Measurements from ENCODE around the gene NETO2. TPM values are rescaled to one million over a fixed set of nuclear protein-coding genes. Genes with fewer than 3 reads are reported as not detected.

Gene NETO2
- total and polyA plus RNA-seq, 2 of the 13 experiments (the other 11 are each of a cell fraction or from before 2014, with no cell fraction given): 8.2 to 13.5 TPM

DNA sequence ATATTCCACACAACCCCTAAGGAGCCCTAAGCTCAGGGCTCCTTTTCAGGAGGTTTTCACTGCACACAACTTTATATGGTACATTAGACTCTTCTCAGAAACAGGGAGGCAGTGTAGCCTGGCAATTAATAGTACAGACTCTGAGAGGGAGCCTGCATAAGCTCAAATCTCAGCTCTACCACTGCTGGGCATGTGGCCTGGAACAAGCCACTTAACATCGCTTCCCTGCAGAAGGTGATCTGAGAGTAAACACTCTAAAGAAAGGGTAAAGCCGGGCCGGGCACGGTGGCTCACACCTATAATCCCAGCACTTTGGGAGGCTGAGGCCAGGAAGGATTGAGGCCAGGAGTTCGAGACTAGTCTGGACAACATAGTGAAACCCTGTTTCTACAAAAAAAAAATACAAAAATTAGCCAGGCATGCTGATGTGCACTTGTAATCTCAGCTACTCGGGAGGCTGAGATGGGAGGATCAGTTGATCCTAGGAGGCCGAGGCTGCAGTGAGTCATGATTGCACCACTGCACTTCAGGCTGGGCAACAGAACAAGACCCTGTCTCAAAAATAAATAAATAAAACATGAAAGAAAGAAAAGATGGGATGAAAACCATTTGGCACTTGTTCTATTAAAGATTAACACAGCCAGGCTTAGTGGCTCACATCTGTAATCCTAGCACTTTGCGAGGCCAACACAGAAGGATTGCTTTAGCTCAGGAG, 99.6 kb downstream of the NETO2 start (continued):
- TF ChIP-seq, protein P1, sequence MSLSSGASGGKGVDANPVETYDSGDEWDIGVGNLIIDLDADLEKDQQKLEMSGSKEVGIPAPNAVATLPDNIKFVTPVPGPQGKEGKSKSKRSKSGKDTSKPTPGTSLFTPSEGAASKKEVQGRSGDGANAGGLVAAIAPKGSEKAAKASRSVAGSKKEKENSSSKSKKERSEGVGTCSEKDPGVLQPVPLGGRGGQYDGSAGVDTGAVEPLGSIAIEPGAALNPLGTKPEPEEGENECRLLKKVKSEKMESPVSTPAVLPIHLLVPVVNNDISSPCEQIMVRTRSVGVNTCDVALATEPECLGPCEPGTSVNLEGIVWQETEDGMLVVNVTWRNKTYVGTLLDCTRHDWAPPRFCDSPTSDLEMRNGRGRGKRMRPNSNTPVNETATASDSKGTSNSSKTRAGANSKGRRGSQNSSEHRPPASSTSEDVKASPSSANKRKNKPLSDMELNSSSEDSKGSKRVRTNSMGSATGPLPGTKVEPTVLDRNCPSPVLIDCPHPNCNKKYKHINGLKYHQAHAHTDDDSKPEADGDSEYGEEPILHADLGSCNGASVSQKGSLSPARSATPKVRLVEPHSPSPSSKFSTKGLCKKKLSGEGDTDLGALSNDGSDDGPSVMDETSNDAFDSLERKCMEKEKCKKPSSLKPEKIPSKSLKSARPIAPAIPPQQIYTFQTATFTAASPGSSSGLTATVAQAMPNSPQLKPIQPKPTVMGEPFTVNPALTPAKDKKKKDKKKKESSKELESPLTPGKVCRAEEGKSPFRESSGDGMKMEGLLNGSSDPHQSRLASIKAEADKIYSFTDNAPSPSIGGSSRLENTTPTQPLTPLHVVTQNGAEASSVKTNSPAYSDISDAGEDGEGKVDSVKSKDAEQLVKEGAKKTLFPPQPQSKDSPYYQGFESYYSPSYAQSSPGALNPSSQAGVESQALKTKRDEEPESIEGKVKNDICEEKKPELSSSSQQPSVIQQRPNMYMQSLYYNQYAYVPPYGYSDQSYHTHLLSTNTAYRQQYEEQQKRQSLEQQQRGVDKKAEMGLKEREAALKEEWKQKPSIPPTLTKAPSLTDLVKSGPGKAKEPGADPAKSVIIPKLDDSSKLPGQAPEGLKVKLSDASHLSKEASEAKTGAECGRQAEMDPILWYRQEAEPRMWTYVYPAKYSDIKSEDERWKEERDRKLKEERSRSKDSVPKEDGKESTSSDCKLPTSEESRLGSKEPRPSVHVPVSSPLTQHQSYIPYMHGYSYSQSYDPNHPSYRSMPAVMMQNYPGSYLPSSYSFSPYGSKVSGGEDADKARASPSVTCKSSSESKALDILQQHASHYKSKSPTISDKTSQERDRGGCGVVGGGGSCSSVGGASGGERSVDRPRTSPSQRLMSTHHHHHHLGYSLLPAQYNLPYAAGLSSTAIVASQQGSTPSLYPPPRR (CRISPR knock-in tag; IDR thresholded peaks at IDR 0.05; ENCODE audit: borderline replicate concordance): no peak
- TF ChIP-seq, protein P2, sequence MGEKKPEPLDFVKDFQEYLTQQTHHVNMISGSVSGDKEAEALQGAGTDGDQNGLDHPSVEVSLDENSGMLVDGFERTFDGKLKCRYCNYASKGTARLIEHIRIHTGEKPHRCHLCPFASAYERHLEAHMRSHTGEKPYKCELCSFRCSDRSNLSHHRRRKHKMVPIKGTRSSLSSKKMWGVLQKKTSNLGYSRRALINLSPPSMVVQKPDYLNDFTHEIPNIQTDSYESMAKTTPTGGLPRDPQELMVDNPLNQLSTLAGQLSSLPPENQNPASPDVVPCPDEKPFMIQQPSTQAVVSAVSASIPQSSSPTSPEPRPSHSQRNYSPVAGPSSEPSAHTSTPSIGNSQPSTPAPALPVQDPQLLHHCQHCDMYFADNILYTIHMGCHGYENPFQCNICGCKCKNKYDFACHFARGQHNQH (CRISPR knock-in tag; IDR thresholded peaks at IDR 0.05): no peak
- TF ChIP-seq KDM2A (CRISPR knock-in tag; IDR thresholded peaks at IDR 0.05; ENCODE audit: borderline replicate concordance, low read depth) (no peak), ZNF121 (CRISPR knock-in tag; IDR thresholded peaks at IDR 0.05) (peak; percentile 68; the same call in 1 of the 2 replicates), ZNF550 (CRISPR knock-in tag; IDR thresholded peaks at IDR 0.05; ENCODE audit: borderline replicate concordance) (no peak), FOSL2 (CRISPR knock-in tag; IDR thresholded peaks at IDR 0.05) (peak; percentile 82)
- TF ChIP-seq, protein P3, sequence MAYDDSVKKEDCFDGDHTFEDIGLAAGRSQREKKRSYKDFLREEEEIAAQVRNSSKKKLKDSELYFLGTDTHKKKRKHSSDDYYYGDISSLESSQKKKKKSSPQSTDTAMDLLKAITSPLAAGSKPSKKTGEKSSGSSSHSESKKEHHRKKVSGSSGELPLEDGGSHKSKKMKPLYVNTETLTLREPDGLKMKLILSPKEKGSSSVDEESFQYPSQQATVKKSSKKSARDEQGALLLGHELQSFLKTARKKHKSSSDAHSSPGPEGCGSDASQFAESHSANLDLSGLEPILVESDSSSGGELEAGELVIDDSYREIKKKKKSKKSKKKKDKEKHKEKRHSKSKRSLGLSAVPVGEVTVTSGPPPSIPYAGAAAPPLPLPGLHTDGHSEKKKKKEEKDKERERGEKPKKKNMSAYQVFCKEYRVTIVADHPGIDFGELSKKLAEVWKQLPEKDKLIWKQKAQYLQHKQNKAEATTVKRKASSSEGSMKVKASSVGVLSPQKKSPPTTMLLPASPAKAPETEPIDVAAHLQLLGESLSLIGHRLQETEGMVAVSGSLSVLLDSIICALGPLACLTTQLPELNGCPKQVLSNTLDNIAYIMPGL (CRISPR knock-in tag; IDR thresholded peaks at IDR 0.05; ENCODE audit: borderline replicate concordance in 1 of 2, low read depth in 1 of 2): no peak
- TF ChIP-seq, protein P4, sequence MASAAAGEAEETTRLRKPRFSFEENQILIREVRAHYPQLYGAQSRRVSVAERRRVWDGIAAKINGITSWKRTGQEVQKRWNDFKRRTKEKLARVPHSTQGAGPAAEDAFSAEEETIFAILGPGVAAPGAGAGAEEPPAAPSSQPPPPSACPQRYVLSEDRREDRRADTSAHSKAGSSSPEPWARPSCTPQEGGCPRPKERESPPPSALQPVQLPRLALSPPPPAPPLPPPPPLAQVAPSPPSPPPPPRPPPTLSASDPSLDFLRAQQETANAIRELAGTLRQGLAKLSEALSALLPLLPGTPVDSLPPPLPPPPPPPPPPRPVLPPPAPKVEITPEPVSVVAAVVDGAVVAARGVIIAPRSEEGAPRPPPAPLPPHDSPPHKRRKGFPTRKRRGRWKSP (CRISPR knock-in tag; IDR thresholded peaks at IDR 0.05): no peak
- TF ChIP-seq, protein P5, sequence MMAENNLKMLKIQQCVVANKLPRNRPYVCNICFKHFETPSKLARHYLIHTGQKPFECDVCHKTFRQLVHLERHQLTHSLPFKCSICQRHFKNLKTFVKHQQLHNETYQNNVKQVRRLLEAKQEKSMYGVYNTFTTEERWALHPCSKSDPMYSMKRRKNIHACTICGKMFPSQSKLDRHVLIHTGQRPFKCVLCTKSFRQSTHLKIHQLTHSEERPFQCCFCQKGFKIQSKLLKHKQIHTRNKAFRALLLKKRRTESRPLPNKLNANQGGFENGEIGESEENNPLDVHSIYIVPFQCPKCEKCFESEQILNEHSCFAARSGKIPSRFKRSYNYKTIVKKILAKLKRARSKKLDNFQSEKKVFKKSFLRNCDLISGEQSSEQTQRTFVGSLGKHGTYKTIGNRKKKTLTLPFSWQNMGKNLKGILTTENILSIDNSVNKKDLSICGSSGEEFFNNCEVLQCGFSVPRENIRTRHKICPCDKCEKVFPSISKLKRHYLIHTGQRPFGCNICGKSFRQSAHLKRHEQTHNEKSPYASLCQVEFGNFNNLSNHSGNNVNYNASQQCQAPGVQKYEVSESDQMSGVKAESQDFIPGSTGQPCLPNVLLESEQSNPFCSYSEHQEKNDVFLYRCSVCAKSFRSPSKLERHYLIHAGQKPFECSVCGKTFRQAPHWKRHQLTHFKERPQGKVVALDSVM (CRISPR knock-in tag; IDR thresholded peaks at IDR 0.05): peak; percentile 93
- TF ChIP-seq, protein P6, sequence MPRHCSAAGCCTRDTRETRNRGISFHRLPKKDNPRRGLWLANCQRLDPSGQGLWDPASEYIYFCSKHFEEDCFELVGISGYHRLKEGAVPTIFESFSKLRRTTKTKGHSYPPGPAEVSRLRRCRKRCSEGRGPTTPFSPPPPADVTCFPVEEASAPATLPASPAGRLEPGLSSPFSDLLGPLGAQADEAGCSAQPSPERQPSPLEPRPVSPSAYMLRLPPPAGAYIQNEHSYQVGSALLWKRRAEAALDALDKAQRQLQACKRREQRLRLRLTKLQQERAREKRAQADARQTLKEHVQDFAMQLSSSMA (CRISPR knock-in tag; IDR thresholded peaks at IDR 0.05): no peak

All from HepG2 (cell line).